Measurements from ENCODE around the gene YDJC. TPM values are rescaled to one million over a fixed set of nuclear protein-coding genes. Genes with fewer than 3 reads are reported as not detected.
A peak's percentile ranks its signal among the peaks of the same experiment; 100 is the strongest.
"Not testable (repeated sequence)": the region's sequence is repeated elsewhere in the genome, so short reads cannot be mapped to it uniquely, and the experiment has no call there.

The YDJC gene
- 27.6 TPM for polyA plus RNA-seq
- long read RNA-seq, donor 1, transcript YDJC-203 (5 exons, 1,410 nt), result major isoform, 6 of 10 reads
- long read RNA-seq, donor 1, partial matches to known transcripts, result 0 of 10 reads
- long read RNA-seq, donor 1, other reads (novel, unspliced or antisense), result 0 of 10 reads
- long read RNA-seq, donor 2, transcript YDJC-203 (5 exons, 1,410 nt), result minor isoform, 10 of 25 reads
- long read RNA-seq, donor 2, transcript YDJC-201 (5 exons, 1,351 nt), result major isoform, 11 of 25 reads
- long read RNA-seq, donor 2, partial matches to known transcripts, result 0 of 25 reads
- long read RNA-seq, donor 2, other reads (novel, unspliced or antisense), result 0 of 25 reads
- long read RNA-seq, donor 3, transcript YDJC-203 (5 exons, 1,410 nt), result minor isoform, 8 of 34 reads
- long read RNA-seq, donor 3, transcript YDJC-201 (5 exons, 1,351 nt), result major isoform, 17 of 34 reads
- long read RNA-seq, donor 3, partial matches to known transcripts, result 5 of 34 reads
- long read RNA-seq, donor 3, other reads (novel, unspliced or antisense), result 0 of 34 reads
- long read RNA-seq, donor 4, partial matches to known transcripts, result 0 of 4 reads
- long read RNA-seq, donor 4, other reads (novel, unspliced or antisense), result 0 of 4 reads
- long read RNA-seq, donor 5, transcript YDJC-203 (5 exons, 1,410 nt), result minor isoform, 5 of 15 reads
- long read RNA-seq, donor 5, transcript YDJC-201 (5 exons, 1,351 nt), result major isoform, 6 of 15 reads
- long read RNA-seq, donor 5, partial matches to known transcripts, result 0 of 15 reads
- long read RNA-seq, donor 5, other reads (novel, unspliced or antisense), result 0 of 15 reads
- long read RNA-seq, donor 6, transcript YDJC-203 (5 exons, 1,410 nt), result minor isoform, 5 of 16 reads
- long read RNA-seq, donor 6, transcript YDJC-201 (5 exons, 1,351 nt), result major isoform, 6 of 16 reads
- long read RNA-seq, donor 6, partial matches to known transcripts, result 0 of 16 reads
- long read RNA-seq, donor 6, other reads (novel, unspliced or antisense), result 0 of 16 reads
- long read RNA-seq, donor 7, partial matches to known transcripts, result 0 of 4 reads
- long read RNA-seq, donor 7, other reads (novel, unspliced or antisense), result 0 of 4 reads
- long read RNA-seq, donor 8, transcript YDJC-201 (5 exons, 1,351 nt), result major isoform, 14 of 20 reads
- long read RNA-seq, donor 8, partial matches to known transcripts, result 0 of 20 reads
- long read RNA-seq, donor 8, other reads (novel, unspliced or antisense), result 0 of 20 reads
- long read RNA-seq, donor 9, transcript YDJC-203 (5 exons, 1,410 nt), result minor isoform, 5 of 32 reads
- long read RNA-seq, donor 9, transcript YDJC-201 (5 exons, 1,351 nt), result major isoform, 11 of 32 reads
- long read RNA-seq, donor 9, partial matches to known transcripts, result 16 of 32 reads
- long read RNA-seq, donor 9, other reads (novel, unspliced or antisense), result 0 of 32 reads
- long read RNA-seq, donor 10, transcript YDJC-201 (5 exons, 1,351 nt), result major isoform, 9 of 17 reads
- long read RNA-seq, donor 10, partial matches to known transcripts, result 0 of 17 reads
- long read RNA-seq, donor 10, other reads (novel, unspliced or antisense), result 0 of 17 reads
- long read RNA-seq, donor 11, transcript YDJC-201 (5 exons, 1,351 nt), result major isoform, 6 of 10 reads
- long read RNA-seq, donor 11, partial matches to known transcripts, result 0 of 10 reads
- long read RNA-seq, donor 11, other reads (novel, unspliced or antisense), result 0 of 10 reads

GRCh38 chr22:21629255-21630149 lies at the start of gene YDJC:
TSS of gene YDJC (minus strand) at chr22:21630022. CDS start at chr22:21630014, 8 bp downstream.
- H3K36me3 ChIP-seq (ENCODE audit: control insufficient read depth, insufficient read depth, low read length), result peaks cover 26% of the 10 kb centered on the region
- peaks cover 9% of the 10 kb centered on the region for H3K9me3 ChIP-seq (ENCODE audit: control insufficient read depth, low read depth, low read length)
- peak within 1 kb of the TSS; percentile 79 for H3K27ac ChIP-seq (ENCODE audit: low read length)
- DNase-seq, result peak; percentile 95 to 96
- peaks cover 8% of the 10 kb centered on the region for H3K4me1 ChIP-seq (ENCODE audit: control insufficient read depth, insufficient read depth, low read length)
- no CpG with 5 or more reads among the region's 93 CpGs for WGBS (ENCODE audit: insufficient coverage, low lambda C conversion rate)
- H3K4me3 ChIP-seq (ENCODE audit: low read length), result peak within 1 kb of the TSS; percentile 98
- H3K27me3 ChIP-seq (ENCODE audit: control insufficient read depth, insufficient read depth, low read length), result no peaks in the 10 kb centered on the region

DNA sequence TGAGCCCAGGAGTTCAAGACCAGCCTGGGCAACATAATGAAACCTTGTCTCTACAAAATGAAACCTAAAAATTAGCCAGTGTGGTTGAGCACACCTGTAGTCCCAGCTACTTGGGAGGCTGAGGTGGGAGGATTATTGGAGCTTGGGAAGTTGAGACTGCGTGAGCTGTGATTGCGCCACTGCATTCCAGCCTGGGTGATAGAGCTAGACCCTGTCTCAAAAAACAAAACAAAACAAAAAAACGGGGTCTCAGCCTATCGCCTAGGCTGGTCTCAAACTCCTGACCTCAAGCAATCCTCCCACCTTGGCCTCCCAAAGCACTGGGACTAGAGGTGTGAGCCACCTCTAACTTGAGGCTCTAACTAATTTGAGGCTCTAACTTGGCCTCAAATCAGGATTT lies 49.6 kb upstream of the YDJC start:
- no peak for DNase-seq
- Histone ChIP-seq H3K9me3 (ENCODE audit: control insufficient read depth, low read depth, low read length) (peaks cover 10% of the 10 kb centered on the region), H3K27me3 (ENCODE audit: control insufficient read depth, insufficient read depth, low read length) (no peaks in the 10 kb centered on the region), H3K4me1 (ENCODE audit: control insufficient read depth, insufficient read depth, low read length) (no peaks in the 10 kb centered on the region), H3K4me3 (ENCODE audit: low read length) (no peak overlapping the region), H3K27ac (ENCODE audit: low read length) (no peak overlapping the region), H3K36me3 (ENCODE audit: control insufficient read depth, insufficient read depth, low read length) (peaks cover 45% of the 10 kb centered on the region)
- WGBS (ENCODE audit: insufficient coverage, low lambda C conversion rate), result 100% methylated on average over 1 of the region's 4 CpGs

DNA sequence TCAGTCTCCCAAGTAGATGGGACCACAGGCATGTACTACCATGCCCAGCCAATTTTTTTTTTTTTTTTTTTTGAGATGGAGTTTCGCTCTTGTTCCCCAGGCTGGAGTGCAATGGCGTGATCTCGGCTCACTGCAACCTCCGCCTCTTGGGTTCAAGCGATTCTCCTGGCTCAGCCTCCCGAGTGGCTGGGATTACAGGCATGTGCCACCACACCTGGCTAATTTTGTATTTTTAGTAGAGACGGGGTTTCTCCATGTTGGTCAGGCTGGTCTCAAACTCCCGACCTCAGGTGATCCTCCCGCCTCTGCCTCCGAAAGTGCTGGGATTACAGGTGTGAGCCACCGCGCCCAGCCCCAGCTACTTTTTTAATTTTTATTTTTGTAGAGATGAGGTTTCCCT lies 49.0 kb upstream of the YDJC start:
- not testable (repeated sequence) for H3K27ac ChIP-seq (ENCODE audit: low read length); H3K4me3 ChIP-seq (ENCODE audit: low read length); DNase-seq; H3K4me1 ChIP-seq (ENCODE audit: control insufficient read depth, insufficient read depth, low read length); H3K27me3 ChIP-seq (ENCODE audit: control insufficient read depth, insufficient read depth, low read length)
- WGBS (ENCODE audit: insufficient coverage, low lambda C conversion rate), result no CpG with 5 or more reads among the region's 12 CpGs
- peaks cover 10% of the 10 kb centered on the region for H3K9me3 ChIP-seq (ENCODE audit: control insufficient read depth, low read depth, low read length)
- H3K36me3 ChIP-seq (ENCODE audit: control insufficient read depth, insufficient read depth, low read length), result peaks cover 48% of the 10 kb centered on the region

DNA sequence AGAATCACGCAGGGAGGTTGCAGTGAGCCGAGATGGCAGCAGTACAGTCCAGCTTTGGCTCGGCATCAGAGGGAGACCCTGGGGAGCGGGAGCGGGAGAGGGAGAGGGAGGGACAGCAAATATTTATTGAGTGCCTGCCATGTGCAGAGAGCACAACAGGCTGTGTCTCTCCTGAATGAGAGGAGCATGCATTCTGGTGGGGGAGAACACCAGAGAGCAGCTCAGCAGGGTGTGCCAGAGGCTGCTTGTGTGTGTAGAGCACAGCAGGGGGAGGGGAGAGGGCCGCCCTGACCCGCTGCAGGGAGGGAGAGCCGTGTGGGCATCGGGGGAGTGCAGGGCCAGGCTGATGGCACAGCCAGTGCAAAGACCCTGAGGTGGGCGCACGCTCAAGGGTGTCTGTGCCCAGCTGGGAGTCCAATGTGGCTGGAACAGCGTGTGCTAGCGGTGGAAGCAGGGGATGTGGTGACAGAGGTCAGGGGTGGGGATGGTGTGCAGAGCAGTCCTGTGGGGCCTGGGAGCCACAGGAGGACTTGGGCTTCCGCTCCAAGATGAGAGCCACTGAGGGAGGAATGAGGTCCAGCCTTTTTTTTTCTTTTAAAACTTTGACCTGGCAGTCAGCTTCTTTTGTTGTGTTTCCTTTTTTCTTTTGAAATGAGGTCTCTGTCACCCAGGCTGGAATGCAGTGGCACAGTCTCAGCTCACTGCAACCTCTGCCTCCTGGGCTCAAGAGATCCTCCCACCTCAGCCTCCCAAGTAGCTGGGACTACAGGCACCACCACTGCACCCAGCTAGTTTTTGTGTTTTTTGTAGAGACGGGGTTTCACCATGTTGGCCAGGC lies 48.0 kb upstream of the YDJC start:
- H3K9me3 ChIP-seq (ENCODE audit: control insufficient read depth, low read depth, low read length), result peaks cover 10% of the 10 kb centered on the region
- no peak for DNase-seq
- peaks cover 51% of the 10 kb centered on the region for H3K36me3 ChIP-seq (ENCODE audit: control insufficient read depth, insufficient read depth, low read length)
- no peaks in the 10 kb centered on the region for H3K4me1 ChIP-seq (ENCODE audit: control insufficient read depth, insufficient read depth, low read length)
- WGBS (ENCODE audit: insufficient coverage, low lambda C conversion rate), result no CpG with 5 or more reads among the region's 15 CpGs
- no peak overlapping the region for H3K4me3 ChIP-seq (ENCODE audit: low read length)
- H3K27ac ChIP-seq (ENCODE audit: low read length), result no peak overlapping the region
- H3K27me3 ChIP-seq (ENCODE audit: control insufficient read depth, insufficient read depth, low read length), result no peaks in the 10 kb centered on the region

DNA sequence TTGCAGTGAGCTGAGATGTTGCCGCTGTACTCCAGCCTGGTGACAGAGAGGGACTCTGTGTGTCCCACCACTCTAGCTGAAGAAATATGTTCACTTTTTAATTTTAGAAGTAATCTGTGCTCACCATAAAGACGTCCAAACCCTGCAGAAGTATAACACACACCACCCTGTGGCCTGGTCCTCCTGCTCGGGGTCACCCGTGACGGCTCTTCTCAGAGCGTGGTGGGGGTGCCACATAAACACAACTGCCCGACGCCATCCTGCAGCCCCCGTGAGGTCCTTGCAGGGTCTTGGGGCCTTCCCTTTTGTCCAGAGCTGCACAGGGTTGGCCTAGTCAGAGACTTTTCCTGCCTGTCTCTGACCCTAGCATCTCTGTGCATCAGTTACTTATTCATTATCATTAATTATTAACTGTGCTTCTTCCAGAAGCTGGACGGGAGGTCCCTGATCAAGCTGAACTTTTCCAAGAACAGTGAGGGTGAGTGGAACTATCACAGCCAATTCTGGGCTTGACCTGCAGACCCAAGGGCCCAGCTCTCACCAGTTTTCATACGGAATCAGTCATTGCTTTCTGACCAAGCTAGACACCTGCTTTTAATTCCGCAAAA lies 44.9 kb upstream of the YDJC start:
- Histone ChIP-seq H3K27me3 (ENCODE audit: control insufficient read depth, insufficient read depth, low read length) (no peaks in the 10 kb centered on the region), H3K4me3 (ENCODE audit: low read length) (no peak overlapping the region), H3K4me1 (ENCODE audit: control insufficient read depth, insufficient read depth, low read length) (no peaks in the 10 kb centered on the region), H3K9me3 (ENCODE audit: control insufficient read depth, low read depth, low read length) (peaks cover 10% of the 10 kb centered on the region), H3K36me3 (ENCODE audit: control insufficient read depth, insufficient read depth, low read length) (peaks cover 55% of the 10 kb centered on the region), H3K27ac (ENCODE audit: low read length) (no peak overlapping the region)
- no peak for DNase-seq
- WGBS (ENCODE audit: insufficient coverage, low lambda C conversion rate), result no CpG with 5 or more reads among the region's 12 CpGs

DNA sequence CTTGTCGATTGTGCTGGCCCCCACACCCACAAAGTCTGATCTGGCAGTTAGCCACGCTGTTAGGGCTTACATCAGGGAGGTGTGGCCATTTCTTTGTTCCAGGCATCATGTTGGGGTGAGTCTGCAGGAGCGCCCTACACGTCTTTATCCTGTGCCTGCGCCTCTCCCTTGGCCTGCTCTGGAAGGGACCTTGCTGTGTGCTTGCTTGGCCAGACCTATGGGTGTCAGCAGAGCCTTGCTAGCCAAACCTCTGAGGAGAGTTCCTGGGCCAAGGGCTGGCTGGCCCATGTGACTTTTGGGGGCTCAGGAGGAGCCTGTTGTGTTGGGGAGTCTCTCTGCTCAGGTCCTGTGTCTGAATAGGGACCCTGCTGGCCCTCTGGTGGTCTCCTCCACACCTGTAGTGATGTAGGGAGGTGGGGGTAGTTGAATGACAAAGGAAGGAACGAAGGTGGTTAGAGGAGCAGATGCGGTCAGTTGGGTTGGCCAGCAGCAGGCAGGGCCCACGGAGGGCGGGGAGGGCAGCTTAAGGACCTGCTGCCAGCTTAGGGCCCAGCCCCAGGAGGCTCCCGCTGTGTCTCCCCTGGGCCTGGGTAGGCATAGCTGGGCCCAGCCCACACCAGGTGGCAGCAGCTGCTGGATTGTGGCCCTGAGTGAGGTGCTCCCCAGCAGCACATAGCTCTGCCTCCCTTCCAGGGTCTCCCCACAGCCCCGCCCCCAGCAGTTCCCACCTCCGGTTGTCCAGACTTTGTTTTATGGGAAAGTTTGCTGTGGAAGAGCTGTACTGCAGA lies 43.9 kb upstream of the YDJC start:
- no peak for DNase-seq
- WGBS (ENCODE audit: insufficient coverage, low lambda C conversion rate), result no CpG with 5 or more reads among the region's 12 CpGs
- Histone ChIP-seq H3K4me1 (ENCODE audit: control insufficient read depth, insufficient read depth, low read length) (no peaks in the 10 kb centered on the region), H3K27me3 (ENCODE audit: control insufficient read depth, insufficient read depth, low read length) (no peaks in the 10 kb centered on the region), H3K27ac (ENCODE audit: low read length) (no peak overlapping the region), H3K9me3 (ENCODE audit: control insufficient read depth, low read depth, low read length) (peaks cover 10% of the 10 kb centered on the region), H3K4me3 (ENCODE audit: low read length) (no peak overlapping the region), H3K36me3 (ENCODE audit: control insufficient read depth, insufficient read depth, low read length) (peaks cover 52% of the 10 kb centered on the region)

DNA sequence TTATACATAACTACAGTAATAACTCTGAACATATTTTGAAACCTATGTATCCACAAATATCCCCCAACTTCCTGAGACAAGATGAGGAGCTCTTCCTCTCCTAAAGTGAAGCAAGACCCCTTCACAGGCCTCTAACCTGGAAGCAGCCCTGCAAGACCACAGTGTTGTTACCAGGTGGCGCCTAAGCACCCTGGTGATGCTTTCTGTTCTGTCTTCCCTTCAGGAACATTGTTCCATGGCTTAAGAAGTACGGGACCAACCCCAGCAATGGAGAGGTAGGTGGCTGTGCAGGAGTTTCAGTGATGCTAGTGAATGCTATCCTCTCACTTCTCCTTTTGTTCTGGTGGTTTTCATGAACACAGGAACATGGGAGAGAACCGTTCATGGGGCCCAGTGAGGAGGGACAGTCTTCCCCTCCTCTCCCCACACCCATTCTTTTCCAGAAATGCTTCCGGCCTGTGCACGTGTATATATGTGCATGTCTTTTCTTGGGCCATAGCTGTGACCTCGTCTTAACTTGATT lies 42.3 kb upstream of the YDJC start:
- Histone ChIP-seq H3K36me3 (ENCODE audit: control insufficient read depth, insufficient read depth, low read length) (peaks cover 52% of the 10 kb centered on the region), H3K27me3 (ENCODE audit: control insufficient read depth, insufficient read depth, low read length) (no peaks in the 10 kb centered on the region), H3K9me3 (ENCODE audit: control insufficient read depth, low read depth, low read length) (peaks cover 4% of the 10 kb centered on the region), H3K4me3 (ENCODE audit: low read length) (no peak overlapping the region), H3K27ac (ENCODE audit: low read length) (no peak overlapping the region), H3K4me1 (ENCODE audit: control insufficient read depth, insufficient read depth, low read length) (no peaks in the 10 kb centered on the region)
- no peak for DNase-seq
- WGBS (ENCODE audit: insufficient coverage, low lambda C conversion rate), result 80% methylated on average over 1 of the region's 6 CpGs

GRCh38 chr22:21669026-21669425 lies 39.2 kb upstream of the YDJC start:
- Histone ChIP-seq H3K36me3 (ENCODE audit: control insufficient read depth, insufficient read depth, low read length) (peaks cover 35% of the 10 kb centered on the region), H3K27ac (ENCODE audit: low read length) (peak overlapping the region; percentile 55), H3K4me1 (ENCODE audit: control insufficient read depth, insufficient read depth, low read length) (peaks cover 5% of the 10 kb centered on the region), H3K9me3 (ENCODE audit: control insufficient read depth, low read depth, low read length) (no peaks in the 10 kb centered on the region), H3K27me3 (ENCODE audit: control insufficient read depth, insufficient read depth, low read length) (no peaks in the 10 kb centered on the region), H3K4me3 (ENCODE audit: low read length) (no peak overlapping the region)
- no peak for DNase-seq
- no CpG with 5 or more reads among the region's 9 CpGs for WGBS (ENCODE audit: insufficient coverage, low lambda C conversion rate)

Data from large intestine (tissue), 12 donors.